Inflammatory macrophage treated with lipopolysaccharide for 1 hour (primary cell): ENCODE data around the gene SLC66A2.

Source experiments
- DNase-seq, 2 donors: peaks; one replicate each; pipeline ENCODE4 v3.0.0-alpha.2; 2020 to 2022

The SLC66A2 gene

DNA sequence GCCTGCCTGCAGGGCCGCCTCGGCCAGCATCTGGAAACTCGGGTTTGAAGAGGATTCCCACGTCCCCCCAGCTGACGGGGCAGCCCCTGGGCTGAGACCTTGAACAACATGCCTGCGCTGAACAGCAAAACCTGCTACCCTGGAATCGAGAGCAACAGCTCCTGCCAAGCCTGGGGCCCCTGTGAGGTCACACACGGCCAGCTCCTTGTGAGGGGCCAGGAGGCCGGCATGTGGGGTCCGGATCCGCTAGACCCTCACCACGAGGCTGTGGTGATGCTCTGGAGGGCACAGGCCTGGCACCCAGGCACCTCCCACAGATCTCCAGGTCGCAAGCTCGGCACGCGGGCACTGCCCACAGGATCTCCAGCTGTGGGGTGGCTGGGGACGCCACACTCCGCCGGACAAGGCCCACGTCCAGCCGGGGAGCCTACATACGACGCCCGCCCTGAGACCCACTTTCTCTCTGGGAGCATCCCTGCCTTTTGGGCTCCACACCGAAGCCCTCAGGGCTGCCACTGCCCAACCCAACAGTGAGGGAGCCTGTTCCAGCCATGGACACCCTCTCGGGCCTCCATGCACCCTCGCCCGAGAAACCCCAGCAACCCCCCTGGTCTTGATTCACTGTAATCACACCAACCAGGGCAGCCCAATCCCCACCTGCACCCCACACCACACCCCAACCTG is 34.1 kb downstream of the SLC66A2 start:
- no peak for DNase-seq

DNA sequence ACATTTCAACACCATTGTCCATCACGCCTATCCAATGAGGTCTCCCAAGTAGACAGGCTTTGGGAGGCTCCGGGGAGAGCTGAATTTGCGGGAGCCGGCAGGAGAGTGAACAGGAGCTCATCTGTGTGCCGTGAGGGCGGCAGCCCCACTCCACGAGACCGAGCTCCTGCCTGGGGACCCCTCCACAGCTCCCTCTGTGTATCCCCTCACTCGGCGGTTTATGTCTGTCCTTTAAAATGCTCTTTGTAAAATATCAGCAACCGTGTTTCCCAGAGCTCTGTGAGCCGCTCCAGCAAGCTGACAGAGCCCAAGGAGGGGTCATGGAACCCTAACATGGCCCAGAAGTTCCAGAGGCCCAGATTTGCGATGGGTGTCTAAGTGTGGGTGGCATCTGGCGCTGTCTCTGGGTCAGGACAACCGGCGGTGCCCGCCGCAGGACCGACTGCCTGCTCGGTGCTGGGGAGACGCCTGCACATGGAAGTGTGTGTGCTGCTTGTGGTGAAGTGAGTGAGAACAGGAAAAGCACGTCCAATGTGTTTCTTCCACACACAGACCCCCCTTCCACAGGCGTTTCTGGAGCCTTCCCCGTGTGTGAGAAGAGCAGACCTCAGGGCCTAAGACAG is 34.8 kb downstream of the SLC66A2 start:
- no peak for DNase-seq

DNA sequence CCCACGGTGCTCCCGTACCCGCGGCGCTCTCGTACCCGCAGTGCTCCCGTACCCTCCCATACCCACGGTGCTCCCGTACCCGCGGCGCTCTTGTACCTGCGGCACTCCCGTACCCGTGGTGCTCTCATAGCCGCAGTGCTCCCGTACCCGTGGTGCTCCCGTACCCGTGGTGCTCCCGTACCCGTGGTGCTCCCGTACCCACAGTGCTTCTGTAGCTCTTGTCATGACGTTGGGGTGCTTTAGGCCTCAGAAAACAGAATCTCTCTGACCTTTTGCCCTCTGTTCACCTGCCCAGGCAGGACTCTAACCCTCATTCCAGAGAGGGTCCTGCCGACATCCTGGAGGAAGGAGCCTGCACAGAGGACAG is 35.3 kb downstream of the SLC66A2 start:
- no peak for DNase-seq

DNA sequence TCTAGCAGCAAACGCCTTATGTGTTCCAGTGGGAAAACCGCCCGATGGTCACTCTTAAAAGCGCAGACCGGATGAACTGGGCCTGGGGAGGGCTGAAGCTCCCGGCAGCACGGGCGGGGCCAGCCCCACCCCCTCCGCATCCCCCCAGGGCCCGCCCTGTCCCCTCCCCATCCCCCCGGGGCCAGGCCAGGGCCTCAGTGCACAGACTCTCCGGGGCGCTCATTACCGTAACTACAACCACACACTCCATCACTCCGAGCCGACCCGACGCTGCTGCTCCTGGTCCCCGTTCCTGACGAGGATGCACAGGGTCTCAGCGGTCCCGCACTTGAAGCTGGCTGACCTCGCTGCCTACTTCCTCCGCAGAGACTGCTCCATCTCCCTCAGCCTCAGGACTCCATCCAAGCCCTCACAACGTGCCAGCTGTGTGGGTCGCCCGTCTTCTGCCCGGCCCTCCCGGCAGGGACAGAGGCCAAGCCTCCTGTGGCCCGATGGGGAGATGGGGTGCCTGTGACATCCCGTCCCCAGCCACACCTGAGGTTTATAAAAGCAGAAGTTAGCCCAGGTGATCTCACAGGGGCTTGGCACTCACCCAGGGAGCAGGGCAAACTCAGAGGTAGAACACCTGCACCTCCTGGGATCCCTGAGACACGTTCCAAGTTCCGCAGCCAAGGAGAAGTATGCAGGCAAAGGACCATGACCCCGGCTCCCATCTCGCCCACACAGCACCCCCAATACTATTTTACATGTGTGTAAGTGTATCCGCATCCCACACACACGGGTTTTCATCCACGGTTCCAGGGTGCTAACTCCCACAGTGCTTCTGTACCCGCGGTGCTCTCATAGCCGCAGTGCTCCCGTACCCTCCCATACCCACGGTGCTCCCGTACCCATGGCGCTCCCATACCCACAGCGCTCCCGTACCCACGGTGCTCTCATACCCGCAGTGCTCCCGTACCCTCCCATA is 36.0 kb downstream of the SLC66A2 start:
- no peak for DNase-seq

DNA sequence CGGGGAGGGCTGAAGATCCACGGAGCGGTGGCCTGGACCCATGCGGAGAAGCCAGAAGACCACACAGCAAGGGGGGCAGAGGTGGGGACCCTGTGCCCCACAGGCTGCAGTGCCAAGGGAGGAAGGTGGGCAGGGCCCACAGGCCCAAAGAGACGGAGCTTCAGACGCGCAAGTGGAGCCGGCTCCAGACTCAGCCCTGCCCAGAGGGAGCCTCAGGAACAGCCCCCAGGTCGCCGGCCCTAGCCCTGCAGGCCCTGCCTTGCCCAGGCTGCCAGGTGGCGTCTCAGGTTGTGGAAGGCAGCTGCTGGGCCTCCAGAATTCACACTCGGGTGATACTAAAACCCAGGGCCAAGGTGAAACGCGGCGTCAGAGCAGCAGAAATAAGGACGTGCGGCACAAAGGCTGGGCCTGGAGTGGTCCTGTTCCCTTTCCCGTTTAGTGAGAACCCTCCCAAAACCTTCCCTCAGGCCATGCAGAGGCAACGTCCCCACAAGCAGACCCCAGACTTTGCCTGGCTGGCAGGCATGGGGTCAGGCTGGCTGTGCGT is 36.8 kb downstream of the SLC66A2 start:
- DNase-seq = no peak

DNA sequence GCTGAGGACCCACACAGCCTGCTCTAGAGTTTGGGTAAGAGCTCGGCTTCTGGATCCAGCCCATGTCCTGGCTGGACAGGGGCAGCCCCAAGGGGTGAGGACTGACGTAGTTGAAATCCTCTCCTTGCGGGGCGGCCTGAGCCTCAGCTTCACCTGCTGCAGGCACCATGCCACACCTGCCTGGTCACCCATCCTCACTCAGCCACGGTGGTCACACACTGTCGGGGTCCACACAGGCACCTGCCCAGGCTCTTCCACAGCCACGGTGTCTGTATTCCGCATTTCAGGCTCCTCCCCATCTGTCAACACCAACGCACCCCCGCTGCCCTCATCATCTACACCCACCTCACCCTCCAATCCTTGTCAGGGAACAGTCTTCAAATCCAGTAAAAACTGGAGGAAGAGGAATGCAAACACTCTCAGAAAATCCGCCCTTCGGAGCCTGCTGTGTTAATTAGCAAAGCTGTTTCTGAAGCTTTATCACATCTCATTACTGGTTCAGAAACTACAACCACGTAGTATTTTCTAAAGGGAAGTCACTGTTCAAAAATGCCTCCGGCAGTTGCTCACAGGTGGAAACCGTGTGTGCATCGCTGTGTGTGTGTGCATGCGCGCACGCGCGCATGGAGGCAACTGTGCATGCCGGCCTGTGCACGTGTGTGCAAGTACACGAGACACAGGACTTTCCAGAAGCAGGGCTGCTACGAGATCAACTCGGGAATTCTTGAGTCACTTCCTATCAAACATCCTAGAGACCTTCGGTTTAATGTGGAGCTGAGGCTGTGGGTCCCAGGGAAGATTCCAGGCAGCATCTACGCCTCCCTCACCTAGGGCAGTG is 38.2 kb downstream of the SLC66A2 start:
- no peak for DNase-seq

DNA sequence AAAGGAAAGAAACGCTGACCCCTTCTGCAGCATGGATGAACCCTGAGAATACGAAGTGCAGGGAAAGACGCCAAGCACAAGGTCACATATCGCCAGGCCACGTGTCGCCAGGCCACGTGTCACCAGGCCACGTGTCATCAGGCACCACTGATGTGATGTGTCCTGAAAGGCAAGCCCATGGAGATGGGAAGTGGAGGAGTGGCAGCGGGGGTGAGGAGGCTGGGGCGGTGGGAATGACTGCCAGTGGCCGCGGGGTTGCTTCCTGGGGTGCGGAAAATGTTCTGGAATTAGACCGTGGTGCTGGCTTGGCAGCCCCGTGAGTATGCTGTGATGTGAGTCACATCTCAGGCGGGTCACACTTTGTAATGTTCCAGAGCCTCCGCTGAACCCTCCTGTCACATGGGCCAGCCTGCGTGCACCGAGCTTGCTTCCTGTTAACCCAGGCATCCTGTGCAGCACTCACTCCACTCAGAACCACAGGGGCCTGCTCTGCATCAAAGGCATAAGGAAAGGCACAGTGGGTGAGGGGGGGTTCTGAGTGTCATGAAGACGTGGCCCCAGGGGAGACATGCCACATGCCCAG is 39.0 kb downstream of the SLC66A2 start:
- no peak for DNase-seq

DNA sequence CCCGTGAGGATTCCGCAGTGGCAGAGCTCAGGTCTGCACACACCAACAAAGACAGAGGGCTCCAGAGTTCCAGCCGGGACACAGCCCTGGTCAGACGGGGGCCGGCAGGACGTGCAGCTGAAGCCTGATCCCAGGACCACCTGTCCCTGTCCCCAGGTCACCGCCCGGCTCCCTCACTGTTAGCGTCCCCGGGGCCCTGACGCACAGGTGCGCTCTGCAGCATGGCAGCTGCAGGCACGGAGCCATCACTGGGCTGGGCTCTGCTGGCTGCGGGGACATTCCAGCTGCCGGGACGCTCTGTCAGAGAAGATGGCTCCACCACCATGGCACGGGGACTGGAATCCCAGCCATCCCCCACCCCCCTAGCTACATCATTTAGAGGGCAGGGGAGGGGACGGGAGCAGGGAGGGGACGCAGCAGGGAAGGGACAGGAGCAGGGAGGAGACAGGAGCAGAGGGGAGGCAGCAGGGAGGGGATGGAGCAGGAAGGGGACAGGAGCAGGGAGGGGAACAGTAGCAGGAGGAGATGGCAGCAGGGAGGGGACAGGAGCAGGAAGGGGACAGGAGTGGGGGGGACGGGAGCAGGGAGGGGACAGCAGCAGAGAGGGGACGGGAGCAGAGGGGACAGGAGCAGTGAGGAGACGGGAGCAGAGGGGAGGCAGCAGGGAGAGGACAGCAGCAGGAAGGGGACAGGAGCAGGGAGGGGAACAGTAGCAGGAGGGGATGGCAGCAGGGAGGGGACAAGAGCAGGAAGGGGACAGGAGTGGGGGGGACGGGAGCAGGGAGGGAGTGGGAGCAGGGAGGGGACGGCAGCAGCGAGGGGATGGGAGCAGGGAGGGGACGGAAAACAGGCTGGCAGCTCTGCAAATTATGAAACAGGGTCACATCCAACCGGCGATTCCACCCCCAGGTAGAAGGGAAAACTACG is 39.8 kb downstream of the SLC66A2 start:
- no peak for DNase-seq

DNA sequence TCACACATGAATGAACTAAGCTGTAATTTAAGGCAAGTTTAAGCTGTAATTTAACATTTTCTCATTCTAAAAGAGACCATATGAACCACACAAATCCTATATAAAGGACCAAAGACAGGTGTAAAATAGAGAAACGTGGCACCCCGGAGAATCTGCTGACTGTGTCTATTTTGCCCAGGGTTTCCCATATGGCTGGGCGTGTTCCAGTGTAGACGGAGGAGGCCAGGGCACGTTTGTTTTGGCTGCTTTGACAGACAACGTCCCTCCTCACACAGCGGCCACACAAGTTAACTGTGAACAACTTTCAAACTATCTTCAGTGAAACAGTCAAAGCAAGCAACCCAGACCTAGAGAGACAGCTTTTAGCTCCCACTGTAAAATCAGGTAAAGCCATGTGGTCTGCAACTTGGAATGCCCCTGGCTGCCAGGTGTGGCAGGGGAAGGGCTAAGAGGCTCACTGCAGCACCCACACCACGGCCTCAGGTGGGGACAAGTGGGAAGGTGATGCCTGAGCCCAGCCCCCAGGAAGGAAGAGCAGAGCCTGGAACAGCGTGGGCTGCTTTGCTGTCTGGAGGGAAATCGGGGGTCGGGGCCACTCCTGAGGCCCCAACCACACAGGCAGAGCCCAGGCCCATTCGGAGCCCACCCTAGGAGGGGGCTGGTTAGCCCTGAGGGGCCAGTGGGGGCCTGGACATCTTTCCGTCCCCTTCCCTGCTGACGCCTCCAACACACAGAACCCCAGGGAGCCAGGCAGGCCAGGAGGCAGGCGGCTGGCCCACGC is 40.7 kb downstream of the SLC66A2 start:
- DNase-seq = no peak

DNA sequence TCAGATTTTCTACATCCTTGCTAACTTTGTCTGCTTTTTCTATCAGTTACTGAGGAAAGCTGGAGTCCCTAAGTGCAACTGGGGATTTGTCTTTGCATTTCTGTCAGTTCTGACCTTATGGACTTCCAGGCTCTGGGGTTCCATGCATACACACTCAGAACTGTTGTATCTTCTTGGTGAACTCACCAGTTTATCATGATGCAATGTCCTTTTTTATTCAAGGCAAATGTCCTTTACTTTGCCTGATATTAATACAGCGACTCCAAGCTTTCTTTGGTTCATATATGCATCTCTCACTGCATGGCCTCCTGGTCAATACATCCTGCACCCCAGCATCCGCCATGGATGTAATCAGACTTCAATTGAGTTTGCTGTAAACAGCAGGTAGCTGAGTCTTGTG is 44.7 kb downstream of the SLC66A2 start:
- no peak for DNase-seq

DNA sequence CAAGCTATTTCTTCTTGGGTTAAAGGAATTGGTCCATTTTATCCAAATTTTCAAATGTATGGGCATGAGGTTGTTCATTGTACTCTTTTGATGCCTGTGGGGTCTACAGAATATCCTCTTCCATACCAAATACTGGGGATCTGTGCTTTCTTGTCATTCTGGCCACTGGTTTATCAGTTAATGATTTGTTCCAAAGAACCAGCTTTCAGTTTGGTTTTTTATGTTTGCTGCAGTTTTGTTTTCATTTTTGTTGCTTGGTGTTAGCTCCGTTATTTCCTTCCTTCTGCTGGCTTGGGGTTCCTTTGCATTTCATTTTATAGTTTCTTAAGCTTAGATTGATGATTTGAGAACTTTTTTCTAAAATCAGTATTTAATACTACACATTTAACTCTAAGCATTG is 45.5 kb downstream of the SLC66A2 start:
- no peak for DNase-seq

DNA sequence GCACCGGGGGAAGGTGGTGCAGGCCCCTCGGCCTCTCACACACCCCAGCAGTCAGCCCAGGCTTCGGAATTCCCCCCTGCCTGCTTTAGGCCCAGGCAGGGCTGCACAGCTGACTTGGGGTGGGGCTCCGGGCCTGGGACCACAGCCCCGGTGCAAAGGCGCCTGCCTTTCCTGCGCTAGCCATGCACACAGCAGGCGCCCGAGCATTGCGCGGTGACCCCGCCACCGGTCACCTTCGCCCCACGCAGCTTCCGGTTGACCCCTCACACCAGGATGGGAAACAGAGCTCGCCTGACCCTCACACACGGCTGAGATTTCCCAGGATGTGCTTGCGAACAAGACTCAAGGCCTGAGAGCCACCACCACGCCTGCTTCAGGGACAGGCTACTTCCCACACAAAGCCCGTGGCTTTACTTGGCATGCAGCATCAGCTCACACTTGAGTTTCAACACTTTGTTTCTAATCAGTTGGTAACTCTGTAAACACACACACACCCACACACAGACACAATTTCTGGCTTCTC is 46.0 kb downstream of the SLC66A2 start:
- DNase-seq = peak in 1 of 2 donors; percentile 62

DNA sequence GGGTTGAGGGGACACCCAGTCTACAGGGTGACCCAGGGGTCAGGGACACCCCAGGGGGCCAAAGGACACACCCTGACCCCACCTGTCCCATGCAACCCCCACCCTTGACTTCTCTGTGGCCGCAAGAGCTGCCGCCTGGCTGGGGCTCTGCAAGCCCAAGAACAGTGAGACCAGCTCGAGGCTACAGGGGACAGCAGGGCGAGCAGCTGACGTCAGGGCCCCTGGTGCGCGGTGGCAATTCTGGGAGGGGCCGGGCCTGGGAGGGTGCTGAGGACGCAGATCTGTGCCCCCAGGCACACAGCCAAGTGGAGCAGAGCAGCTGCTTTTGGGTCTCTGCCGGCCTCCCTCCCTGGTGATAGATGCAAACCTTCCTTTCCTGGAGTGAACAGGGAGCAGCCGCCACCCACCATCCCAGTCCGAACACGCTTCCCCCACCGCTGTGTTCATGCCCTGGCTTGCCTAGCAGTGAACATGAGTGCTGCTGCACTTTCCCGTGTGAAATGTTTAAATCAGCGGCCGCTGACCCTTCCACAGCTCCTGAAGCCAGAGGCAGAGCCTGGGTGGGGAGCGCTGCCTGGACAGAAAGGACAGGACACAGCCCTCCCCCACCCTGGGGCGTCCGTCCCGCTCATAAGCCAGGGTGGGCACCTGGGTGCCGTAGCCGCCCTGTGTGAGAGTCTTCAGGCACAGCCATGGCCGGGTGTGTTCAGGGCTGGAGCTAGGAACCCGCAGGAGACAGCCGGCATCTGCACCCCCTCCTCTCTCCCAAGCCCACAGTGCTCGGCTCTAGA is 46.9 kb downstream of the SLC66A2 start:
- no peak for DNase-seq

DNA sequence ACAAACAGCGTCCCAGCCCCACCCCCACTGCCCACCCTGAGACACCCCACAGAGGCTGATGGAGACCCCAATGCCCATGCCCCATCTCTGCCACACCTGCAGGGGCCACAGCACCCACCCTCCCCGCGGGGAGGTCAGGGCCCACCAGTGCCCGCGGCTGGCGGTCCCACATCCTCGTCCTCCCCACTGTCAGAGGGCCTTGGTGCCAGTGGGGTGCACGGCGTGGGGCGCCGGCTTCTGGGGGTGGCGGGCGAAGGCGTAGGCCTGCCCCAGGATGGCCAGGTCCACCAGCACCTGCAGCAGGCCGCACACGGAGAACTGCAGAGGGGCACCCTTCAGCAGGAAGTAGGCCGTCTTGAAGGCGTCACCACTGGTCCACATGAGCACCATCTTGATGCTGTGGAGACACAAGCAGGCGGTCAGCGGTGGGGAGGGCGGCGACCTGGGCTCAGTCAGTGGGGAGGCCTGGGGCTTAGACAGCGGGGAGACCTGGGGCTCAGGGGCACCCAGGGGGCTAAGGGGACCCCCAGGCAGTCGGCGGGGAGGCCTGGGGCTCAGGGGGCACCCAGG is 47.6 kb downstream of the SLC66A2 start:
- no peak for DNase-seq

DNA sequence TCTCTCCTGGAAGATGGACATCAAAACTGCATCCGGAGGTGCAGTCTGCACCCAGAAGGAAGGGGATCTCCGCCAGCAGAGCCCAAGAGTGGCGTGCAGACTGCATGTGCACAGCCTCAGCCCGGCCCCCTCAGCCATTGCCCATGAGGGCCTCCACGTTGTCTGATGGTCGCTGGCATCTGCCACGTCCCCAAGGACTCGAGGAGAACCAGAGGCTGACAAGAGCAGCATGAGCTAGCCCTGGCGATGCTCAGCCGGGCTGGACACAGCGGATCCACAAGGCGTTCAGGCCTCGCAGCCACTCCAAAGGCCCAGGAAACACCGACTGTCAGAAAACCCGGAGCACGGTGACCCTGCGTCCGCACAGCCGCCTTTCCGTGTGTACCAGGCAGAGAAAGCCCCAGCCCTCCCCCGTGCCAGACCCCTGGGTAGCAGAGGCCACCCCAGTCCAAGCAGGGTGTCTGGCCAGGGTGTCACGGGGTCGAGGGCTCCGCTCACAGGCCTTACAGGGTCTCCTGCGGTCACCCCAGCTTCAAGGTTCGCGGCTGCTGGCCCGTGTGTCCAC is 48.3 kb downstream of the SLC66A2 start:
- no peak for DNase-seq

DNA sequence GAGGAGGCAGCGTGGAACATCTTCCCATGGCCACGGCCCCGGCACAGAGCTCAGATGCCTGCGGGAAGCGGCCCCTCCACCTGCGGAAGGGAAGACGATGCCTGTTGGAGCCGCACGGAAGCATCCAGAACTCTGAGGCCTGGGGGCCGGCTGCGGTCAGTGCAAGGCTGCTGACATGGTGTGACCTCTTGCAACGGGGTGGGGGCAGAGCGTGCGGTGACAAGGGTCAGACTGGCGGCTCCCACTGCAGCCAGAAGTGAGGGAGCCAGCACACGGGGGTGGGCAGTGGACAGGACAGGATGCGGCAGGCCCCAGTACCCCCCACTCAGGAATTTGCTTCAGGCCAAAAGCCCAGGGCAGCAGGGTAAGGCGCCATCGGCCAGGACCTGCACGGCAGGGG is 48.8 kb downstream of the SLC66A2 start:
- no peak for DNase-seq

DNA sequence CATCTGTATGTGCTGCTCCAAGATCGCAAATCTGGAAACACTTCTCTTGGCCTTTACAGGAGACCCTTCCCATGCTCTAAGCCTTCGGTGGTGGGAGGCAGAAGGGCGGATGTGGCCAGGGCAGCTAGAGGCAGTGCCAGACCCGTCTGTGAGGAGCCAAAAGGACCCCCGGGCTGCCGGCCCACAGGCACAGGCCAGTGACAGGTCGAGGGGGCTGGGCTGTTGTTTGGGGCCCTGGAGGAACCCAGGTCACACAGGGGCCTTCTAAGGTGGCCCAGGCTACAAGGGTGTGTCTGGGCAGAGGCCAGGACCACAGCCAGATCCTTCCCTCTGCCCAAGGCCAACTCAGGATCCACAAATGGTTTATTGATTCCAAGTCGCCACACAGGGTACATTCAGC is 49.4 kb downstream of the SLC66A2 start:
- no peak for DNase-seq

DNA sequence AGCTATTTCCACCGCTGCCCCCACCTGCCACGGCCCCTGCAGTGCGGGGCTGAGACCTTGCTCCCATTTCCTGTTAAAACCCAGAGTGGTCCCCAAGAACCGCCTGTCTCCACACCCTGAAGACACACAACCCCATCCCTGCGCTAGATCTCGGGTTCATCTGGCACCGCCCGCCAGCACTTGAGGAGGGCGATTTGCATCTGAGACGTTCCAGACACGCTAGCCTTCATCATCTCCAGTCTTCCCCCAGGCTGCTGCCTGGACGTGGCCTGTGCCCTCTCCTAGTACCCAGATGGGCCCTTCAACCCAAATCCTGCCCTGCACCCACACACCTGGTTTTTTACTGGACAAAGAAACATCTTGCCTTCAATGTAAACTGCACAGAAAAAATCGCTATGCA is 49.8 kb downstream of the SLC66A2 start:
- no peak for DNase-seq
